BLaER1 (cell line): ENCODE results near the gene CAPS.
"Not testable (repeated sequence)": the region's sequence is repeated elsewhere in the genome, so short reads cannot be mapped to it uniquely, and the experiment has no call there.

ENCODE experiments used
- H3K27ac ChIP-seq: shearing (Covaris generic); formaldehyde crosslinking; 2 replicates; pipeline ENCODE4 v1.8.1; 2022
- H3K27me3 ChIP-seq: shearing (Covaris generic); formaldehyde crosslinking; 2 replicates; pipeline ENCODE4 v1.8.1; 2022
- H3K36me3 ChIP-seq: shearing (Covaris generic); formaldehyde crosslinking; 2 replicates; pipeline ENCODE4 v1.8.1; 2022
- H3K4me1 ChIP-seq: shearing (Covaris generic); formaldehyde crosslinking; 2 replicates; pipeline ENCODE4 v1.8.1; 2022
- H3K4me2 ChIP-seq: shearing (Covaris generic); formaldehyde crosslinking; 2 replicates; pipeline ENCODE4 v1.8.1; 2022
- H3K4me3 ChIP-seq: shearing (Covaris generic); formaldehyde crosslinking; 2 replicates; pipeline ENCODE4 v1.8.1; 2022
- H3K9ac ChIP-seq: shearing (Covaris generic); formaldehyde crosslinking; 2 replicates; pipeline ENCODE4 v1.8.1; 2022
- H3K9me3 ChIP-seq: shearing (Covaris generic); formaldehyde crosslinking; 2 replicates; pipeline ENCODE4 v1.8.1; 2022
- H4K20me1 ChIP-seq: shearing (Covaris generic); formaldehyde crosslinking; 2 replicates; pipeline ENCODE4 v1.8.1; 2022
- Cebpa-rat ChIP-seq: shearing (Covaris generic); IDR thresholded peaks from 2 replicates; pipeline ENCODE4 v1.8.1; 2022

CAPS gene

DNA sequence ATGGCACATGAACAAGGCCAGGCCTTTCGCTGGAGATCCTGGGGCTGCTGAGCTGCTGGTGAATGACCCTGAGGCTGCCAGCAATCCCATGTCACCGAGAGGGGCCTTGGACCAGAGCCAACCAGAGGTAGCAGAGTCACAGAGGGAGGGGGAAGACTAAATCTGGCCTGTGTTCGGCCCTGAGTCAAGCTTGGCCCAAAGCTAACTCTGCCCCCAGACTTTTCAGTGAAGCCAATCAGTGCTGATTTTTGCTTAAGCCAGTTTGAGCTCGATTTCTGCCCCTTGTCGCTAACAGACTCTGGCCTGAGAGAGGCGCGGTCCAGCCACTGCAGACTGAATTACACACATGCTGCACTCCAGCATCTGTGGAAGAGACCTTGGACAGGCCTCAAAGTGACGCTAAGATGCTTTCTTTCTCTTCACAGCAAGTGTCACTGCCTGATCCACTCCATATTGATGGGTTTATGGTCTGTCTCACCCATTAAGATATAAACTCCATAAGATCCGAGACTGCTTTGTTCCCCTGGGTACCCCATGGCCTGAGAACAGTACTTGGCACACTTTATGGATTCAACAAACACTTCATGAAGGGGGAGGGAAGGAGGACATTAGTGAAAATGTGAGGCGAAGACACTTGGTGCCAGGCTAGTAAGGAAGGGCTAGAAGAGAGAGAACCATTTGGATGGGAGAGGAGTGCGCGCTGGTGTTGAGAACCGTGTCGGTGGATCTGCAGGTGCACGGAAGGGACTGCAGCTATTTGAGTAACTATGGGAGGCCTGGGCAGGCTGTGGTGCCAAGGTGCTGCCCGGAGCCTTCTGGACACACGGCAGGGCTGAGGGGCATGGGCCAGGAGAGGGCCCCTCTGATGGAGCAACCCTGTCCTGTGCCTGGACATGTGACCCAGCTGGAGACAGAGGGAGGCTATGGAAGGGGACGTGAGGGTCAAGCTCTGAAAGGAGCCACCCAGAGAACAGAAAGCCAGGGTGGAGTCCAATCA lies 46.2 kb downstream of the CAPS start:
- H3K9ac ChIP-seq, result peak overlapping the region; percentile 50; the same call in 1 of the 2 replicates
- TF ChIP-seq Cebpa-rat, result no peak
- H4K20me1 ChIP-seq, result peaks cover 99% of the 10 kb centered on the region
- no peaks in the 10 kb centered on the region for H3K27me3 ChIP-seq
- peaks cover 56% of the 10 kb centered on the region for H3K36me3 ChIP-seq
- peaks cover 96% of the 10 kb centered on the region for H3K4me1 ChIP-seq
- peak overlapping the region; percentile 91 for H3K4me2 ChIP-seq
- no peak overlapping the region for H3K4me3 ChIP-seq
- H3K27ac ChIP-seq, result peak overlapping the region; percentile 71
- no peaks in the 10 kb centered on the region for H3K9me3 ChIP-seq

DNA sequence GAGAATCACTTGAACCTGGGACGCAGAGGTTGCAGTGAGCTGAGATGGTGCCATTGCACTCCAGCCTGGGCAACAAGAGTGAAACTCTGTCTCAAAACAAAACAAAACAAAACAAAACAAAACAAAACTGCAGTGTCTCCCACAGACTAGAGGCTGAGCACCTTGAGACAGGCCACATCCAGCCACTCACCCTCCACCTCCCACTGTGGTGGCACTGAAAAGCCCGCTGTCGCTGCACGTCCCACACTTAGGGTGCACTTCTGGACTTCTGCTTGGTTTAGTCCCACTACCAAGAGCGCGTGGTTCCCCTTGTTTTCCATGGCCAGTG lies 47.6 kb downstream of the CAPS start:
- H3K4me3 ChIP-seq, H3K27me3 ChIP-seq, H3K9me3 ChIP-seq: not testable (repeated sequence)
- Histone ChIP-seq H3K9ac (peak overlapping the region; percentile 67; the same call in 1 of the 2 replicates), H3K27ac (peak overlapping the region; percentile 71), H3K4me2 (peak overlapping the region; percentile 91), H3K36me3 (peaks cover 67% of the 10 kb centered on the region), H3K4me1 (peaks cover 96% of the 10 kb centered on the region), H4K20me1 (peaks cover 99% of the 10 kb centered on the region)

DNA sequence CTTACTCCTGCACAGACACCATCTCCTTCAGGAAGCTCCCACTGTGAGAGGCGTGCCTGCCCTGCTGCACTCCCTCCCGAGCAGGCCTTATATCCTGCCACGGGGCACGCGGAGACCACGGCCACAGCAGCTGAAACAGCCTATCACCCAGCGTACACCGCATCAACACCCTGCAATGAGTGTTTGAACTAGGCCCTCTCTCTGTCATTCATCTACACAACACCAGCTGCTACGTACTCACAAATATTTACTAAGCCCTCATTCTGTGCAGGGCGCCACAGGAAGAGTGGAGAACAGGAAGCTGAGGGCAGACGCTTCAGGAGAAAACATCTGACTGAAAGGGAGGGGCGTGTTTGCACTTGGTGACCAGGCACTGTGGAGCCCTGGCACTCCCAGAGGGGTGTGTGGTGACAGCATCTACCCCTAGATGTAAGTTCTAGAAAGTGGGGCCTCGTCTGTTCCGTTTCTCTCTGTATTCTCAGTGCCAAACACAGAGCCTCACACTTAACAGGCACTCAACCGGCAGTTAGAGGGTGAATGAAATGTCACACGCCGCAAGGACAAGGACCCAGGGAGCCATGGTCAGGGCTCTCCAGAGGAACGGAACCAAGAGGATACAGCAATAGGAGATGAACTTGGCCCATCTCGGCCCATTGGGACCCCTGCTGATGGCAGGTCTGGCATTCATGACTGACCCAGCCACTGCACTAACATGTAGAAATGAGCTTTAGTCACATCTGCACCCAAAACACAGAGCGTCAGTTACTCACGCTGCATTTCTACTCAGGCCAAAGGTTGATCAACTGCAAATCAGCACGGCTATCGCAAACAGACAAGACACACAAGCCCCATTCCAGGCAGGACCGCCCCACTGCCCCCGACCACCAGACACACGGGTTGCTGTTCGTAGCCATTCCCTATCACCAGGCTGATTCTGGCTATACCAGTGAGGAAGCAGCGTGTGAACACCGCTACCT lies 48.2 kb downstream of the CAPS start:
- peaks cover 97% of the 10 kb centered on the region for H3K4me1 ChIP-seq
- TF ChIP-seq Cebpa-rat, result no peak
- H3K9me3 ChIP-seq, result no peaks in the 10 kb centered on the region
- peaks cover 67% of the 10 kb centered on the region for H3K36me3 ChIP-seq
- H3K27me3 ChIP-seq, result no peaks in the 10 kb centered on the region
- peak overlapping the region; percentile 91 for H3K4me2 ChIP-seq
- peaks cover 99% of the 10 kb centered on the region for H4K20me1 ChIP-seq
- peak overlapping the region; percentile 67 for H3K9ac ChIP-seq
- H3K4me3 ChIP-seq, result 0 out of 2 replicates have a peak overlapping the region, but pooled peaks have one; percentile 29
- H3K27ac ChIP-seq, result peak overlapping the region; percentile 71

DNA sequence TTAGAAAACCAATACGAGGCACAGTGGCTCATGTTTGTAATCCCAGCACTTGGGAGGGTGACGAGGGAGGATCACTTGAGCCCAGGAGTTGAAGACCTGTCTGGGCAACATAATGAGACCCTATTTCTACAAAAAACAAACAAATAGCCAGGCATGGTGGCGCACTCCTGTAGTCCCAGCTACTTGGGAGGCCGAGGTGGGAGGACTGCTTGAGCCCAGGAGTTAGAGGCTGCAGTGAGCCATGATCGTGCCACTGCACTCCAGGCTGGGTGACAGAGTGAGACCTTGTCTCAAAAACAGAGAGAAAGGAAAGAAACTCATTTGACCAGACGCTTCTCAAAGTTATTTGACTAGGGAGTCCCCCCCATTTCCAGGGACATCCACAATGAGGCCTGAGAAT lies 49.2 kb downstream of the CAPS start:
- not testable (repeated sequence) for H3K9me3 ChIP-seq, H3K4me3 ChIP-seq, H3K27me3 ChIP-seq
- Histone ChIP-seq H4K20me1 (peaks cover 99% of the 10 kb centered on the region), H3K4me2 (peak overlapping the region; percentile 91), H3K36me3 (peaks cover 62% of the 10 kb centered on the region), H3K4me1 (peaks cover 99% of the 10 kb centered on the region), H3K27ac (peak overlapping the region; percentile 71), H3K9ac (peak overlapping the region; percentile 67)

DNA sequence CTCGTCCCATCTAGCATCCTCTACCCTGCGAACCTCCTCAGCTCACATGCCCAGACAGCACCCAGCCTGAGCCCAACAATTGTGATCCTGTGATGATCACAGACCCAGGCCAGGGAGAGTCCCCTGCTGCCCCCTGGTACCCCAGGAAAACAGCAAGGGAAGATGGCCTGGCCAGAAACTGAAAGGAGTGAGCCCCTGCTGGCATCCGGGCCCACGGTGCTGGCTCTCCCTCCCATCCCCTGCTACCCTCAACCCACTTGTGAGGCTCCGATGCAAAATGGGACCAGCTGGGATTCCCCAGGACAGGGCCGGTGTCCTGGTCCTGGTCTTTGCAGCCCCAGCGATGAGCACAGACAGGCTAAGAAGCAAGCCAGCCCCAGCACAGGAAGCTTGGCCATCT lies 49.8 kb downstream of the CAPS start:
- H3K4me2 ChIP-seq, result peak overlapping the region; percentile 91

DNA sequence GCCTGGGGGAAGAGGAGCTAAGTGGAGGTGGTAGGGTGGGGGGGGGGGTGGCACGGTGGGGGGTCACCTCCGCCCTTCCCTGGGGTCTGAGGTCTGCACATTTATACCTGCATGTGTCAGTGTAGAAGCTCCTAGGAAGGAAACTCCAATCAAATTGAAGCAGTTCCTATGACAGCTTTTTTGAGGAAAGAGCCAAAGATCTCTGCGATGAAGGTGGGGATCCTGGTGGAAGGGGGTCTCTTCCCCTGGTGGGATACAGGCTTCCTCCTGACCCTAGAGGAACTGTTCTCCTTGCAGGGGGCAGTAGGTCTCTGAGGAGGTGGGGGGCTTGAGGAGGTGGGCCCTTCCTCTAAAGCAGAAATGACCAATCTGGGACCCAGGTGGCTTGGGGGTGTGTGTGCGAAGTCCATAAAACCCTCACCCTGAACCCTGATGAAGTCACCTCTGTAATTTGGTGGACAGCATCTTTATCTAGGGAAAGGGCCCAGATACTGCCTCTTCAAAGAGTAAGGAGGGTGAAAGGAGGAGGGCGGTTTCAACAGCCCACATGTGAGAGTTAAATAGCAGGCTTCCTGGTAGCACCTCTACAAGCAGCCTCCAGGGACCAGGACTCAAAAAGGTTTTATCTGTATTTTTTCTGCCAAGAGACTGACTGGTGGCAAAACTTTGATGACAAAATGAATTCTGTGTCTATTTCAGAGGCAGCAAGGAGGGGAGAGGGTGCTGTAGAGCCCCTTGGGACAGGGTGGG lies 50.9 kb downstream of the CAPS start:
- peak overlapping the region; percentile 45; the same call in 1 of the 2 replicates for H3K27ac ChIP-seq
- H3K4me2 ChIP-seq, result peak overlapping the region; percentile 81
- peaks cover 99% of the 10 kb centered on the region for H3K4me1 ChIP-seq
- no peak for TF ChIP-seq Cebpa-rat
- H3K9me3 ChIP-seq, result no peaks in the 10 kb centered on the region
- peak overlapping the region; percentile 32 for H3K9ac ChIP-seq
- 0 out of 2 replicates have a peak overlapping the region, but pooled peaks have one; percentile 20 for H3K4me3 ChIP-seq
- H3K36me3 ChIP-seq, result peaks cover 50% of the 10 kb centered on the region
- H3K27me3 ChIP-seq, result no peaks in the 10 kb centered on the region
- peaks cover 99% of the 10 kb centered on the region for H4K20me1 ChIP-seq

More for the DNA sequence above, 49.8 kb downstream of the CAPS start:
- Histone ChIP-seq H3K9ac (peak overlapping the region; percentile 48), H3K36me3 (peaks cover 56% of the 10 kb centered on the region), H3K4me3 (no peak overlapping the region), H4K20me1 (peaks cover 99% of the 10 kb centered on the region), H3K27ac (peak overlapping the region; percentile 71), H3K4me1 (peaks cover 99% of the 10 kb centered on the region), H3K27me3 (no peaks in the 10 kb centered on the region), H3K9me3 (no peaks in the 10 kb centered on the region)
- no peak for TF ChIP-seq Cebpa-rat
